ENCODE data around the gene CEP104.

GRCh38 chr1:3895279-3895950 lies 38.4 kb upstream of the CEP104 start:
- no peak for TF ChIP-seq CTCF (IDR thresholded peaks at IDR 0.05)
- TF ChIP-seq POLR2A (IDR thresholded peaks at IDR 0.05): no peak
